ENCODE results near the gene STAT3.

STAT3 gene

DNA sequence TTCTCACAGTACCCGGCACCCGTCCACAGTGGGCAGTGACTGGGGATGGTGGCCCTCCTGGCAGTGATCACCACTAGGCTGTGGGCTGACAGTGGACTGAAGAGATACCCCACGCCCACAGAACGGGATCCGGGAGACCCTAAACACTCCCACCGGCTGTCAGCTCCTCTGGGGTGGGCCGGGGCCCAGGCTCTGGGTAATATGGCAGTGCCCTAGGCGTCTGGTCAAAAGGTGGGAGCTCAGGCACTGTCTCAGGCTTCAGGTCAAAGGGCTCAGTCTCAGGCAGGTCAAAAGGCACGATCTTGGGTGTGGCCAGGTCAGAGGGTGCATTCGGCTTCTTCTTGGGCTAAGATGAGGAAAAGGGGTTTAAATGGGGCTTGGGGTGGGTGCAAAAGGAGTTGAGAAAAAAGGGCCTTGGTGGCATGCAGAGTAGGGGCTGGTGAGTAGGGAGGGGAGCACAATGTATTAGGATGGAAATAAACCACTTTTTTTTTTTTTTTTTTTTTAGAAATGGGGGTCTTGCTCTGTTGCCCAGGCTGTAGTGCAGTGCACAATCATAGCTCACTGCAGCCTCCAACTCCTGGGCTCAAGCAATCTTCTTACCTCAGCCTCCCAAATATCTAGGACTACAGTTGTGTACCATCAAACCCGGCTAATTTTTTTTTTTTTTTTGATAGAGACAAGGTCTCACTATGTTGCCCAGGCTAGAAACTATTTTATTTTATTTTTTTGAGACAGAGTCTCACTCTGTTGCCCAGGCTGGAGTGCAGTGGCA lies 23.9 kb upstream of the STAT3 start:
- no peaks in the 10 kb centered on the region for H3K9me3 ChIP-seq (ENCODE audit: control insufficient read depth, low read length)
- H3K27ac ChIP-seq (ENCODE audit: low read length, poor library complexity, severe bottlenecking) = no peak overlapping the region
- H3K18ac ChIP-seq (ENCODE audit: low read depth in 1 of 2, low read length in 2 of 2) = no peak overlapping the region
- H2AK5ac ChIP-seq (ENCODE audit: low read length, severe bottlenecking) = no peak overlapping the region
- H3K4me1 ChIP-seq (ENCODE audit: control insufficient read depth, insufficient read depth, low read depth, low read length) = peaks cover 32% of the 10 kb centered on the region
- H3K27me3 ChIP-seq (ENCODE audit: control insufficient read depth in 1 of 2, insufficient read depth in 1 of 2, low read length in 2 of 2) = no peaks in the 10 kb centered on the region
- WGBS = 98% methylated on average over 10 of the region's 11 CpGs
- H2BK120ac ChIP-seq (ENCODE audit: low read depth, low read length) = no peak overlapping the region
- no peak overlapping the region for H3K14ac ChIP-seq (ENCODE audit: low read length in 2 of 2)
- peak overlapping the region; percentile 18 for H4K91ac ChIP-seq (ENCODE audit: low read length)
- peaks cover 5% of the 10 kb centered on the region for H3K79me1 ChIP-seq (replicated peaks; ENCODE audit: low read length, poor library complexity, severe bottlenecking)
- peak overlapping the region; percentile 61 for H3K9ac ChIP-seq (ENCODE audit: low read length)
- no peak overlapping the region for H3K4me2 ChIP-seq (ENCODE audit: low read length, poor library complexity, severe bottlenecking)
- no peak for DNase-seq
- H2BK12ac ChIP-seq (ENCODE audit: low read length in 2 of 2) = peak overlapping the region; percentile 5 to 68
- no peak overlapping the region for H4K8ac ChIP-seq (ENCODE audit: low read length)
- no peak overlapping the region for H3K4ac ChIP-seq (ENCODE audit: low read depth in 1 of 2, low read length in 2 of 2)
- H2AFZ ChIP-seq (ENCODE audit: low read depth, low read length) = no peak overlapping the region
- peaks cover 6 to 24% of the 10 kb centered on the region in 2 experiments for H3K36me3 ChIP-seq (ENCODE audit: control insufficient read depth in 1 of 2, insufficient read depth in 2 of 2, low read depth in 1 of 2, low read length in 2 of 2)
- peak overlapping the region in 1 of 2 experiments; percentile 52 for H3K4me3 ChIP-seq (ENCODE audit: insufficient read depth in 1 of 2, low read depth in 1 of 2, low read length in 2 of 2)
- no peak overlapping the region for H2BK5ac ChIP-seq (ENCODE audit: low read depth, low read length, poor library complexity, severe bottlenecking)
- no peak overlapping the region for H2BK15ac ChIP-seq (ENCODE audit: low read depth, poor library complexity, severe bottlenecking)
- H3K23ac ChIP-seq (ENCODE audit: low read length in 2 of 2) = no peak overlapping the region

DNA sequence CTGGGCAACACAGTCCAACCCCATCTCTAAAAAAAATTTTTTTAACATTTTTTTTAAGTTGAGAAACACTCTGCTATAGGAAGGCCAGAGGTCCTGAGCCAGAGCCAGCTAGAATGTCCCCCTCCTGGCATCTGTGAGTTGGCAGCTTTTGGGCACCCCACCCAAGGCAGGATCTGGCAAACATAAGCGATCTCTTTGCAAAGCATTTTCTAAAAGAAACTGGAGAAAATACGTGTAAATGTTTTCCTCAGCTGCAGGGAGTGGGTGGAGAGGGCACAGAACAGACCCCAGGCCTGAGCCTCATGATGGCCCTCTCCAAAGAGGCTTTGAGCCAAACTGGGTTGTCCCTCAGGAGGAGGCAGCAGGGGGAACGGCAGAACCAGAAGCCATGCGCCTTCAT lies 23.1 kb upstream of the STAT3 start:
- H2BK120ac ChIP-seq (ENCODE audit: low read depth, low read length) = no peak overlapping the region
- H3K27me3 ChIP-seq (ENCODE audit: control insufficient read depth in 1 of 2, insufficient read depth in 1 of 2, low read length in 2 of 2) = no peaks in the 10 kb centered on the region
- no peaks in the 10 kb centered on the region for H3K9me3 ChIP-seq (ENCODE audit: control insufficient read depth, low read length)
- peaks cover 5% of the 10 kb centered on the region for H3K79me1 ChIP-seq (replicated peaks; ENCODE audit: low read length, poor library complexity, severe bottlenecking)
- no peak overlapping the region for H3K23ac ChIP-seq (ENCODE audit: low read length in 2 of 2)
- peaks cover 32% of the 10 kb centered on the region for H3K4me1 ChIP-seq (ENCODE audit: control insufficient read depth, insufficient read depth, low read depth, low read length)
- H3K4me2 ChIP-seq (ENCODE audit: low read length, poor library complexity, severe bottlenecking) = no peak overlapping the region
- peak overlapping the region; percentile 15 for H2AK5ac ChIP-seq (ENCODE audit: low read length, severe bottlenecking)
- H3K4ac ChIP-seq (ENCODE audit: low read depth in 1 of 2, low read length in 2 of 2) = no peak overlapping the region
- DNase-seq = no peak
- H3K9ac ChIP-seq (ENCODE audit: low read length) = peak overlapping the region; percentile 61
- peaks cover 6 to 20% of the 10 kb centered on the region in 2 experiments for H3K36me3 ChIP-seq (ENCODE audit: control insufficient read depth in 1 of 2, insufficient read depth in 2 of 2, low read depth in 1 of 2, low read length in 2 of 2)
- H2BK15ac ChIP-seq (ENCODE audit: low read depth, poor library complexity, severe bottlenecking) = no peak overlapping the region
- H3K14ac ChIP-seq (ENCODE audit: low read length in 2 of 2) = no peak overlapping the region
- H3K18ac ChIP-seq (ENCODE audit: low read depth in 1 of 2, low read length in 2 of 2) = peak overlapping the region in 1 of 2 experiments; percentile 37
- H3K4me3 ChIP-seq (ENCODE audit: insufficient read depth in 1 of 2, low read depth in 1 of 2, low read length in 2 of 2) = peak overlapping the region in 1 of 2 experiments; percentile 52
- H3K27ac ChIP-seq (ENCODE audit: low read length, poor library complexity, severe bottlenecking) = no peak overlapping the region
- H2BK5ac ChIP-seq (ENCODE audit: low read depth, low read length, poor library complexity, severe bottlenecking) = no peak overlapping the region
- H2BK12ac ChIP-seq (ENCODE audit: low read length in 2 of 2) = no peak overlapping the region
- H4K91ac ChIP-seq (ENCODE audit: low read length) = no peak overlapping the region
- peak overlapping the region; percentile 55 for H4K8ac ChIP-seq (ENCODE audit: low read length)
- H2AFZ ChIP-seq (ENCODE audit: low read depth, low read length) = no peak overlapping the region
- 94% methylated on average over 3 of the region's 4 CpGs for WGBS

GRCh38 chr17:42410319-42410685 lies 22.1 kb upstream of the STAT3 start:
- WGBS = 69% methylated on average over 4 of the region's 5 CpGs
- H3K18ac ChIP-seq (ENCODE audit: low read depth in 1 of 2, low read length in 2 of 2) = no peak overlapping the region
- H3K4me2 ChIP-seq (ENCODE audit: low read length, poor library complexity, severe bottlenecking) = no peak overlapping the region
- H2BK12ac ChIP-seq (ENCODE audit: low read length in 2 of 2) = no peak overlapping the region
- no peak for DNase-seq
- H3K4ac ChIP-seq (ENCODE audit: low read depth in 1 of 2, low read length in 2 of 2) = no peak overlapping the region
- no peak overlapping the region for H2BK5ac ChIP-seq (ENCODE audit: low read depth, low read length, poor library complexity, severe bottlenecking)
- H3K27me3 ChIP-seq (ENCODE audit: control insufficient read depth in 1 of 2, insufficient read depth in 1 of 2, low read length in 2 of 2) = no peaks in the 10 kb centered on the region
- peaks cover 7 to 22% of the 10 kb centered on the region in 2 experiments for H3K36me3 ChIP-seq (ENCODE audit: control insufficient read depth in 1 of 2, insufficient read depth in 2 of 2, low read depth in 1 of 2, low read length in 2 of 2)
- no peak overlapping the region for H3K23ac ChIP-seq (ENCODE audit: low read length in 2 of 2)
- no peak overlapping the region for H4K91ac ChIP-seq (ENCODE audit: low read length)
- peak overlapping the region in 1 of 2 experiments; percentile 63 for H3K4me3 ChIP-seq (ENCODE audit: insufficient read depth in 1 of 2, low read depth in 1 of 2, low read length in 2 of 2)
- no peak overlapping the region for H2BK120ac ChIP-seq (ENCODE audit: low read depth, low read length)
- H2AK5ac ChIP-seq (ENCODE audit: low read length, severe bottlenecking) = no peak overlapping the region
- H3K9me3 ChIP-seq (ENCODE audit: control insufficient read depth, low read length) = no peaks in the 10 kb centered on the region
- no peak overlapping the region for H3K27ac ChIP-seq (ENCODE audit: low read length, poor library complexity, severe bottlenecking)
- no peak overlapping the region for H4K8ac ChIP-seq (ENCODE audit: low read length)
- peak overlapping the region; percentile 80 for H3K9ac ChIP-seq (ENCODE audit: low read length)
- H3K14ac ChIP-seq (ENCODE audit: low read length in 2 of 2) = no peak overlapping the region
- H3K4me1 ChIP-seq (ENCODE audit: control insufficient read depth, insufficient read depth, low read depth, low read length) = peaks cover 36% of the 10 kb centered on the region
- H2BK15ac ChIP-seq (ENCODE audit: low read depth, poor library complexity, severe bottlenecking) = no peak overlapping the region
- no peak overlapping the region for H2AFZ ChIP-seq (ENCODE audit: low read depth, low read length)
- peaks cover 8% of the 10 kb centered on the region for H3K79me1 ChIP-seq (replicated peaks; ENCODE audit: low read length, poor library complexity, severe bottlenecking)

GRCh38 chr17:42409523-42410318 lies 21.5 kb upstream of the STAT3 start:
- H3K27ac ChIP-seq (ENCODE audit: low read length, poor library complexity, severe bottlenecking) = peak overlapping the region; percentile 15
- H3K9ac ChIP-seq (ENCODE audit: low read length) = peak overlapping the region; percentile 80
- DNase-seq = peak; percentile 93
- no peak overlapping the region for H3K4me2 ChIP-seq (ENCODE audit: low read length, poor library complexity, severe bottlenecking)
- no peak overlapping the region for H2BK5ac ChIP-seq (ENCODE audit: low read depth, low read length, poor library complexity, severe bottlenecking)
- H3K36me3 ChIP-seq (ENCODE audit: control insufficient read depth in 1 of 2, insufficient read depth in 2 of 2, low read depth in 1 of 2, low read length in 2 of 2) = peaks cover 13 to 28% of the 10 kb centered on the region in 2 experiments
- H2AK5ac ChIP-seq (ENCODE audit: low read length, severe bottlenecking) = no peak overlapping the region
- H2AFZ ChIP-seq (ENCODE audit: low read depth, low read length) = no peak overlapping the region
- H3K4ac ChIP-seq (ENCODE audit: low read depth in 1 of 2, low read length in 2 of 2) = peak overlapping the region in 1 of 2 experiments; percentile 73
- H2BK12ac ChIP-seq (ENCODE audit: low read length in 2 of 2) = peak overlapping the region; percentile 0 to 34
- H3K79me1 ChIP-seq (replicated peaks; ENCODE audit: low read length, poor library complexity, severe bottlenecking) = peaks cover 12% of the 10 kb centered on the region
- H3K23ac ChIP-seq (ENCODE audit: low read length in 2 of 2) = peak overlapping the region in 1 of 2 experiments; percentile 7
- H3K18ac ChIP-seq (ENCODE audit: low read depth in 1 of 2, low read length in 2 of 2) = peak overlapping the region in 1 of 2 experiments; percentile 14
- H3K27me3 ChIP-seq (ENCODE audit: control insufficient read depth in 1 of 2, insufficient read depth in 1 of 2, low read length in 2 of 2) = no peaks in the 10 kb centered on the region
- H3K9me3 ChIP-seq (ENCODE audit: control insufficient read depth, low read length) = no peaks in the 10 kb centered on the region
- WGBS = 43% methylated on average over 3 of the region's 5 CpGs
- H2BK120ac ChIP-seq (ENCODE audit: low read depth, low read length) = peak overlapping the region; percentile 54
- H4K8ac ChIP-seq (ENCODE audit: low read length) = peak overlapping the region; percentile 82
- peaks cover 30% of the 10 kb centered on the region for H3K4me1 ChIP-seq (ENCODE audit: control insufficient read depth, insufficient read depth, low read depth, low read length)
- H2BK15ac ChIP-seq (ENCODE audit: low read depth, poor library complexity, severe bottlenecking) = no peak overlapping the region
- H3K14ac ChIP-seq (ENCODE audit: low read length in 2 of 2) = no peak overlapping the region
- H4K91ac ChIP-seq (ENCODE audit: low read length) = no peak overlapping the region
- H3K4me3 ChIP-seq (ENCODE audit: insufficient read depth in 1 of 2, low read depth in 1 of 2, low read length in 2 of 2) = peak overlapping the region in 1 of 2 experiments; percentile 63
